Upper lobe of right lung (tissue), 1 donor: Measurements from ENCODE around the gene ALK. TPM values are rescaled to one million over a fixed set of nuclear protein-coding genes. Genes with fewer than 3 reads are reported as not detected.
A peak's percentile ranks its signal among the peaks of the same experiment; 100 is the strongest.

ENCODE experiments used
- ATAC-seq: fragments of 200-7000 bp; cut with Tn5 transposase; one replicate; pipeline ENCODE4 v1.9.1; 2020; ENCODE audit warnings: mild to moderate bottlenecking, moderate library complexity
- DNase-seq: peaks from one replicate; pipeline ENCODE4 v3.0.0-alpha.2; 2020
- H3K27ac ChIP-seq: fragments of 200-600 bp; one replicate; pipeline ENCODE4 v1.8.0; 2022
- H3K27me3 ChIP-seq: fragments of 200-600 bp; one replicate; pipeline ENCODE4 v1.8.0; 2022; ENCODE audit warnings: mild to moderate bottlenecking
- H3K36me3 ChIP-seq: fragments of 200-600 bp; one replicate; pipeline ENCODE4 v1.8.0; 2022
- H3K4me1 ChIP-seq: fragments of 200-600 bp; one replicate; pipeline ENCODE4 v1.8.0; 2022
- H3K4me3 ChIP-seq: fragments of 200-600 bp; one replicate; pipeline ENCODE4 v1.8.0; 2022; ENCODE audit warnings: mild to moderate bottlenecking
- H3K9me3 ChIP-seq: fragments of 200-600 bp; one replicate; pipeline ENCODE4 v1.8.0; 2022
- CTCF ChIP-seq: fragments of 200-600 bp; IDR thresholded peaks from one replicate; pipeline ENCODE4 v1.8.0; 2022; ENCODE audit warnings: antibody characterized with exemption
- intact Hi-C: fragments of 100-400 bp; cut with DNase I; formaldehyde crosslinking; loops from one replicate; pipeline ENCODE4 v1.11.0; 2022
- total RNA-seq: library from RNA; stranded (reverse); fragmentation: NEBNext Ultra II Directional; extraction: Animal tissue kit (Norgen Biotek cat#: 25700); gene quantifications from one replicate; pipeline ENCODE4 v1.2.1, GENCODE V29; 2021
- donor health status: DM: no; HTN: yes; CAD: no; lungs with severe emphysema.

The ALK gene
- total RNA-seq, 1 donor from 2014 or later: not detected

- intact Hi-C loops: no loop called here
- H3K9me3 ChIP-seq: no peaks in the 10 kb centered on the region
- DNase-seq (no peak), ATAC-seq (peak; percentile 29)
- TF ChIP-seq CTCF: no peak
- no peak overlapping the region for H3K27ac ChIP-seq
- no peaks in the 10 kb centered on the region for H3K27me3 ChIP-seq
- no peak overlapping the region for H3K4me3 ChIP-seq
- no peaks in the 10 kb centered on the region for H3K36me3 ChIP-seq
- H3K4me1 ChIP-seq: no peaks in the 10 kb centered on the region
Measured at GRCh38 chr2:29628862-29629261, 292.5 kb downstream of the ALK start.

- ATAC-seq (no peak), DNase-seq (no peak)
- intact Hi-C loops: no loop called here
Measured at GRCh38 chr2:29628108-29628745, 293.2 kb downstream of the ALK start.

DNA sequence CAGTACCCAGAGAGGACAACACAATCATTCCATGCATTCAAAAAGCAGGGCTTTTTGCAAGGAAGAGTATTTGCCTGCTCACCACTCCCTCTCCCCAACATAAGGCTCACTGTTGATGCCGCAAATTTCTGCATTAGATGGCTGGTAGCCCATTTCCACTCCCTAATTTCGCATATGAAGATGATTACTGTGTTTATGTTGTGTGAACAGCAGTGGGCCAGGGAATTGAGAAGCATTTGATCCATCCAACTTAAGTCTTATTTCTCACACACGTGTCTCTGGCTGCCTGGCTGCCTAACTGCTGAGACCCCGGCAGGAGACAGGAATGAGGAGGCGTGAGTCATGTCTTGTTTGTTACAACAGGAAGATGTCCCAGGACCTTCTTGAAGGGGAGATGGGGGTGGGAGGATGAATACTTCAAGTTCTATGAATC is 294.1 kb downstream of the ALK start:
- intact Hi-C loops: no loop called here
- Histone ChIP-seq H3K9me3 (no peaks in the 10 kb centered on the region), H3K4me1 (no peaks in the 10 kb centered on the region), H3K4me3 (no peak overlapping the region), H3K27me3 (no peaks in the 10 kb centered on the region), H3K27ac (no peak overlapping the region), H3K36me3 (no peaks in the 10 kb centered on the region)
- no peak for TF ChIP-seq CTCF
- ATAC-seq: no peak
- DNase-seq: no peak

More at GRCh38 chr2:29628108-29628745, 293.2 kb downstream of the ALK start:
- Histone ChIP-seq H3K36me3 (no peaks in the 10 kb centered on the region), H3K9me3 (no peaks in the 10 kb centered on the region), H3K4me1 (no peaks in the 10 kb centered on the region), H3K27ac (no peak overlapping the region), H3K27me3 (no peaks in the 10 kb centered on the region), H3K4me3 (no peak overlapping the region)
- TF ChIP-seq CTCF: no peak

GRCh38 chr2:29620890-29621289 is 300.5 kb downstream of the ALK start:
- Histone ChIP-seq H3K9me3 (no peaks in the 10 kb centered on the region), H3K36me3 (no peaks in the 10 kb centered on the region), H3K4me1 (no peaks in the 10 kb centered on the region), H3K4me3 (no peak overlapping the region), H3K27me3 (no peaks in the 10 kb centered on the region), H3K27ac (no peak overlapping the region)
- intact Hi-C loops: no loop called here
- no peak for TF ChIP-seq CTCF
- no peak for DNase-seq
- ATAC-seq: no peak

- ATAC-seq (no peak), DNase-seq (no peak)
- no peak overlapping the region for H3K27ac ChIP-seq
- no peaks in the 10 kb centered on the region for H3K27me3 ChIP-seq
- no peak for TF ChIP-seq CTCF
- intact Hi-C loops: no loop called here
- no peaks in the 10 kb centered on the region for H3K36me3 ChIP-seq
- H3K9me3 ChIP-seq: no peaks in the 10 kb centered on the region
- H3K4me3 ChIP-seq: no peak overlapping the region
- no peaks in the 10 kb centered on the region for H3K4me1 ChIP-seq
Measured at GRCh38 chr2:29619689-29620088, 301.7 kb downstream of the ALK start.

DNA sequence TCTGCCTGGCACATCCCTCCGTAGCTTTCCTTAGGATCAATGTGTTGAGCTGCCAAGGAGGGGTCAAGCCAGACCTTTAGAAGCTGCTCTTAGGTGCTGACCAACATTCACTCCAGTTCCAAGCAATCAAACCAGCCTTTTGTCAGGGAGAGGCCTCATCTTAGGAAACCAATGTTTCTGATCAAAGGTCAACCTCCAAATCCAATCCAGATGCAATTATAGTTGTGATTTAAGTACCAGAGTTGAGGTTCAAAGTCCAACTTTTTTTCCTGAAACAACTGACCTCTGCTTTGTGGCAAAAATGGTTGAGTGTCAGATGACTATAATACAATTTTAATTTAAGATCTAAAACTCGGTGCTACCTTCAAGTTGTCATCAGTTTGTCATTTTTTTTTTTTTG is 303.4 kb downstream of the ALK start:
- TF ChIP-seq CTCF: no peak
- no peak for DNase-seq
- intact Hi-C loops: no loop called here
- Histone ChIP-seq H3K9me3 (no peaks in the 10 kb centered on the region), H3K4me3 (no peak overlapping the region), H3K4me1 (no peaks in the 10 kb centered on the region), H3K36me3 (no peaks in the 10 kb centered on the region), H3K27me3 (no peaks in the 10 kb centered on the region), H3K27ac (no peak overlapping the region)
- no peak for ATAC-seq
